ENCODE results near the gene STX2. TPM values are rescaled to one million over a fixed set of nuclear protein-coding genes. Genes with fewer than 3 reads are reported as not detected.

STX2 gene
- total and polyA plus RNA-seq, 2 donors (not counting 3 experiments of a cell fraction or from before 2014, with no cell fraction given): 26.2 to 32.6 TPM

Small RNA genes lying within 50 kb of the gene (small RNA-seq; reads per million reads assigned to genes)
- gene RNU6-1077P (ENCODE audit: insufficient read depth, insufficient read length, low read depth, low replicate concordance): not detected

Other genes starting within 250 kb of the STX2 start
- gene RIMBP2, start 123.0 kb downstream of the STX2 start, total RNA-seq: not detected in 2 replicates
- gene RIMBP2, start 123.0 kb downstream of the STX2 start, polyA plus RNA-seq: 0.04 TPM in 1 of 2 replicates, not detected in the other
- 1,205 and 1,212 TPM in 2 replicates for gene RAN, start 32.8 kb upstream of the STX2 start, total RNA-seq
- gene RAN, start 32.8 kb upstream of the STX2 start, polyA plus RNA-seq: 986 and 1,075 TPM in 2 replicates
- not detected in 2 replicates for gene ADGRD1, start 114.7 kb upstream of the STX2 start, total RNA-seq
- 0.03 and 0.07 TPM in 2 replicates for gene ADGRD1, start 114.7 kb upstream of the STX2 start, polyA plus RNA-seq